PC-9 (cell line): ENCODE data around the gene FOXP3. TPM values are rescaled to one million over a fixed set of nuclear protein-coding genes. Genes with fewer than 3 reads are reported as not detected.

Experiments
- BruUV-seq: library from RNA; stranded (reverse); fragments of 400-500 nt; replicated peaks from 2 replicates; lab custom pipeline; 2021; lab: Mats Ljungman, UMichigan
- CTCF ChIA-PET: fragments of 300-600 bp; sonication (Branson Sonifier 250); formaldehyde crosslinking; loops from one replicate; lab custom pipeline; 2022; ENCODE audit warnings: antibody characterized with exemption; lab: Charles Lee
- POLR2A ChIA-PET: fragments of 300-600 bp; sonication (Branson Sonifier 250); formaldehyde crosslinking; loops from one replicate; lab custom pipeline; 2022; ENCODE audit warnings: antibody characterized with exemption; ENCODE audit not compliant: unreplicated experiment; lab: Charles Lee
- DNase-seq, 2 experiments: peaks; one replicate each; pipeline versions ENCODE4 v3.0.0 to v3.0.0-alpha.2; 2015 to 2022; ENCODE audit warnings: mixed read lengths in 1 of 2
- H2AFZ ChIP-seq: fragments of 200-600 bp; sonication (generic); 2 replicates; pipeline ENCODE4 v1.8.1; 2017; ENCODE audit warnings: antibody characterized with exemption
- H3F3A ChIP-seq: fragments of 200-600 bp; sonication (generic); 2 replicates; pipeline ENCODE4 v1.8.1; 2017; ENCODE audit warnings: antibody characterized with exemption, mild to moderate bottlenecking, low read depth; ENCODE audit not compliant: insufficient read depth
- H3K27ac ChIP-seq: fragments of 200-600 bp; sonication (generic); 2 replicates; pipeline ENCODE4 v1.6.1; 2016; ENCODE audit warnings: mixed run types
- H3K27me3 ChIP-seq: fragments of 200-600 bp; sonication (generic); 2 replicates; pipeline ENCODE4 v1.6.1; 2016; ENCODE audit warnings: low read depth, mixed run types; ENCODE audit not compliant: insufficient read depth
- H3K36me3 ChIP-seq: fragments of 200-600 bp; sonication (generic); 2 replicates; pipeline ENCODE4 v1.6.1; 2016; ENCODE audit warnings: low read depth, mixed run types
- H3K4me1 ChIP-seq: fragments of 200-600 bp; sonication (generic); replicated peaks from 2 replicates; pipeline ENCODE4 v1.6.1; 2016; ENCODE audit warnings: mixed run types; ENCODE audit not compliant: insufficient read depth
- H3K4me2 ChIP-seq: fragments of 200-600 bp; sonication (generic); 2 replicates; pipeline ENCODE4 v1.6.1; 2017; ENCODE audit warnings: mixed run types
- H3K4me3 ChIP-seq: fragments of 200-600 bp; sonication (generic); 2 replicates; pipeline ENCODE4 v1.6.1; 2016; ENCODE audit warnings: mixed run types
- H3K79me2 ChIP-seq: fragments of 200-600 bp; sonication (generic); 2 replicates; pipeline ENCODE4 v1.6.1; 2017; ENCODE audit warnings: low read depth, mixed run types
- H3K9me2 ChIP-seq: fragments of 200-600 bp; sonication (generic); 2 replicates; pipeline ENCODE4 v1.8.1; 2017; ENCODE audit warnings: mild to moderate bottlenecking; ENCODE audit not compliant: insufficient read depth
- H3K9me3 ChIP-seq: fragments of 200-600 bp; sonication (generic); 2 replicates; pipeline ENCODE4 v1.8.1; 2016; ENCODE audit warnings: low read depth; ENCODE audit not compliant: insufficient read depth
- H4K20me1 ChIP-seq: fragments of 200-600 bp; sonication (generic); 2 replicates; pipeline ENCODE4 v1.8.1; 2017; ENCODE audit not compliant: insufficient read depth
- CTCF ChIP-seq: fragments of 200-600 bp; sonication (generic); conservative IDR thresholded peaks from 2 replicates; pipeline ENCODE4 v1.6.1; 2017; ENCODE audit warnings: mixed run types, antibody characterized with exemption, mild to moderate bottlenecking, moderate library complexity
- EZH2 ChIP-seq: fragments of 200-600 bp; sonication (generic); IDR thresholded peaks from 2 replicates; pipeline ENCODE4 v1.8.0; 2017; ENCODE audit warnings: antibody characterized with exemption, low read depth
- intact Hi-C: fragments of 100-400 bp; cut with micrococcal nuclease; formaldehyde crosslinking; loops from one replicate; pipeline ENCODE4 v1.10.0; 2022; ENCODE audit not compliant: unreplicated experiment
- total RNA-seq: library from RNA; stranded (reverse); gene quantifications from 2 replicates; pipeline ENCODE4 v1.2.3, GENCODE V29; 2021

FOXP3 gene
- total RNA-seq, 1 experiment from 2014 or later = not detected

- H3K9me3 ChIP-seq = no peaks in the 10 kb centered on the region
- H3K4me3 ChIP-seq = no peak overlapping the region
- intact Hi-C loops = no loop called here
- no peaks in the 10 kb centered on the region for H3K4me1 ChIP-seq
- H3K27me3 ChIP-seq = no peaks in the 10 kb centered on the region
- no peaks in the 10 kb centered on the region for H3K9me2 ChIP-seq
- BruUV-seq = no TSS peak
- H3F3A ChIP-seq = no peaks in the 10 kb centered on the region
- H3K4me2 ChIP-seq = no peak overlapping the region
- H3K36me3 ChIP-seq = no peaks in the 10 kb centered on the region
- no peaks in the 10 kb centered on the region for H4K20me1 ChIP-seq
- no peak for DNase-seq
- CTCF ChIA-PET = no interaction called here
- POLR2A ChIA-PET = no interaction called here
- H2AFZ ChIP-seq = no peak overlapping the region
- TF ChIP-seq CTCF (no peak), EZH2 (no peak)
- H3K79me2 ChIP-seq = no peaks in the 10 kb centered on the region
- no peak overlapping the region for H3K27ac ChIP-seq
Measured at GRCh38 chrX:49246541-49246940, 18.0 kb downstream of the FOXP3 start.

GRCh38 chrX:49244207-49244606 is 20.3 kb downstream of the FOXP3 start:
- Histone ChIP-seq H3K4me1 (no peaks in the 10 kb centered on the region), H3K4me3 (no peak overlapping the region), H3K79me2 (no peaks in the 10 kb centered on the region), H3K9me3 (no peaks in the 10 kb centered on the region), H3F3A (no peaks in the 10 kb centered on the region), H3K27me3 (no peaks in the 10 kb centered on the region), H3K4me2 (no peak overlapping the region), H3K9me2 (no peaks in the 10 kb centered on the region), H3K36me3 (no peaks in the 10 kb centered on the region), H2AFZ (no peak overlapping the region), H3K27ac (no peak overlapping the region), H4K20me1 (no peaks in the 10 kb centered on the region)
- no peak for DNase-seq
- no peak for TF ChIP-seq CTCF
- no peak for TF ChIP-seq EZH2
- POLR2A ChIA-PET = no interaction called here
- CTCF ChIA-PET = no interaction called here
- BruUV-seq = no TSS peak
- intact Hi-C loops = no loop called here

GRCh38 chrX:49243166-49243565 is 21.3 kb downstream of the FOXP3 start:
- TF ChIP-seq CTCF (no peak), EZH2 (no peak)
- intact Hi-C loops = no loop called here
- CTCF ChIA-PET = no interaction called here

More at GRCh38 chrX:49243166-49243565, 21.3 kb downstream of the FOXP3 start:
- DNase-seq = no peak
- H3K9me2 ChIP-seq = no peaks in the 10 kb centered on the region
- no peaks in the 10 kb centered on the region for H3K27me3 ChIP-seq
- no TSS peak for BruUV-seq
- H3K4me3 ChIP-seq = no peak overlapping the region
- no peaks in the 10 kb centered on the region for H3K9me3 ChIP-seq
- no peaks in the 10 kb centered on the region for H3F3A ChIP-seq
- no peaks in the 10 kb centered on the region for H4K20me1 ChIP-seq
- no peaks in the 10 kb centered on the region for H3K79me2 ChIP-seq
- POLR2A ChIA-PET = no interaction called here
- H2AFZ ChIP-seq = no peak overlapping the region
- no peaks in the 10 kb centered on the region for H3K4me1 ChIP-seq
- H3K4me2 ChIP-seq = no peak overlapping the region
- no peak overlapping the region for H3K27ac ChIP-seq
- H3K36me3 ChIP-seq = no peaks in the 10 kb centered on the region
